Stomach (tissue), 4 donors: Measurements from ENCODE around the gene IGSF21.

Experiments used
- POLR2AphosphoS5 ChIP-seq, 3 donors: sonication (generic); formaldehyde crosslinking; IDR thresholded peaks; one replicate each; pipeline ENCODE4 v1.6.1; 2016; ENCODE audit warnings: antibody characterized with exemption in 3 of 3
- TF ChIP-seq, protein P1 (sequence below), 7 experiments: fragments of 450-650 bp in 4 of 7; fragments of 200-600 bp in 3 of 7; sonication (generic) in 3 of 7; IDR thresholded peaks; one replicate each; pipeline ENCODE4 v1.5.1; 2016 to 2019; ENCODE audit warnings: antibody characterized with exemption in 7 of 7, control low read depth in 2 of 7, mild to moderate bottlenecking in 1 of 7

DNA sequence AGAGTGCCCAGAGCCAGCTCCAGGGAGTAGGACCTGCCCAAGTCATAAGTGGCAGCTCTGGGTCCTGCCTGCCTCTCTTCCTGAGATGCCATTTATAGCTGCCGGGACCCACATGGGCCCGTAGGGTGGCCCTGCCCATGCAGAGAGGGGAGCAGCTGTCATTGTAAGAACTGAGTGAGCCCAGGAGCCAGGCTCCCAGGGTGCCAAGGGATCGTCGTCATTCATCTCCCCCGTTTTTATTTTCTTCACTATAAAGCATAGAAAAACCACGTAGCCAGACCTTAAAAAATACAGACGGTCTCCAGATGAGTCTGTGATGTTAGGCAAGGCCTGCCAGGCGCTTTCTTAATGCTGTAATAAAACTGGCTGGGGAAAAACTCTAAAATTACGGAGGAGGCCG, 90.7 kb downstream of the IGSF21 start:
- TF ChIP-seq, protein P1, sequence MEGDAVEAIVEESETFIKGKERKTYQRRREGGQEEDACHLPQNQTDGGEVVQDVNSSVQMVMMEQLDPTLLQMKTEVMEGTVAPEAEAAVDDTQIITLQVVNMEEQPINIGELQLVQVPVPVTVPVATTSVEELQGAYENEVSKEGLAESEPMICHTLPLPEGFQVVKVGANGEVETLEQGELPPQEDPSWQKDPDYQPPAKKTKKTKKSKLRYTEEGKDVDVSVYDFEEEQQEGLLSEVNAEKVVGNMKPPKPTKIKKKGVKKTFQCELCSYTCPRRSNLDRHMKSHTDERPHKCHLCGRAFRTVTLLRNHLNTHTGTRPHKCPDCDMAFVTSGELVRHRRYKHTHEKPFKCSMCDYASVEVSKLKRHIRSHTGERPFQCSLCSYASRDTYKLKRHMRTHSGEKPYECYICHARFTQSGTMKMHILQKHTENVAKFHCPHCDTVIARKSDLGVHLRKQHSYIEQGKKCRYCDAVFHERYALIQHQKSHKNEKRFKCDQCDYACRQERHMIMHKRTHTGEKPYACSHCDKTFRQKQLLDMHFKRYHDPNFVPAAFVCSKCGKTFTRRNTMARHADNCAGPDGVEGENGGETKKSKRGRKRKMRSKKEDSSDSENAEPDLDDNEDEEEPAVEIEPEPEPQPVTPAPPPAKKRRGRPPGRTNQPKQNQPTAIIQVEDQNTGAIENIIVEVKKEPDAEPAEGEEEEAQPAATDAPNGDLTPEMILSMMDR (IDR thresholded peaks at IDR 0.05): no peak
- no peak for TF ChIP-seq POLR2AphosphoS5 (IDR thresholded peaks at IDR 0.05)
